Stimulated activated CD4-positive, alpha-beta T cell treated with anti-CD3 and anti-CD28 coated beads, Interleukin-15, amount 100 ng/mL, for 1 hour (primary cell): ENCODE results near the gene TLCD3A.
"Not testable (repeated sequence)": the region's sequence is repeated elsewhere in the genome, so short reads cannot be mapped to it uniquely, and the experiment has no call there.

ENCODE experiments used
- DNase-seq, 2 donors: peaks; one replicate each; pipeline ENCODE4 v3.0.0-alpha.2; 2020; ENCODE audit warnings: low read depth in 1 of 2, low spot score in 1 of 2

TLCD3A gene

DNA sequence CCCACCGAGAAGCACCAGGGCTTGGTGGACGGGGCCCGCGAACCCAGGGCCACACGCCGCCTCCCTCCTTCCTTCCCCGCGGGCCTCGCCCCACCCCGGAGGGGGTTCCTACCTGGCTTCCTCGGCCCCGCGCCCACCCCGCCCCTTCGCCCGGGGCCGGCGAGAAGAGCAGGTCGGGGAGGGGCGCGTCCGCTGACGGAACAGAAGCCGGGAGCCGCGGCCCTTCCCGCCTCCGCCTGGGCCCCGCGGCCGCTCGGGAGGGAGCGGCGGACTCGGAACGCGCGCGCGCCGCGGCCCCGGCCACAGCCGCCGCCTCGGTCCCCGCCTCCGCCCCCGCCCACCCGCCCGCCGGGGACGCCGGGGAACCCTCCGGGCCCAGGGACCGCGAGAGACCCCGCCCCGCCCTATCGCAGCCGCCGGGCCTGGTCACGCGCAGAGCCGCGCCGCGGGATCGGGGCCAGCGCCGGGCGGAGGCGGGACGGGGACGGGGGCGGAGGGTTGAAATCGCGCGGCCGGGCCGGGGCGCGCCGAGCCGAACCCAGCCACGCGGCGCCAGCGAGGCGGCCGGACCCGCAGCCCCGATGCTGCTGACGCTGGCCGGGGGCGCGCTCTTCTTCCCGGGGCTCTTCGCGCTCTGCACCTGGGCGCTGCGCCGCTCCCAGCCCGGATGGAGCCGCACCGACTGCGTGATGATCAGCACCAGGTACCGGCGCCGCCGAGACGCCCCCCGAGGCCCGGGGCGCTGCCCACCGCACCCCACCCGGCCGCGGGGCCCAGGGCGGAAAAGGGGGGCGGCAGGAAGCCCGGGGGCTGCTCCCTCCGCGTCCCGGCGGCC lies at the start of gene TLCD3A:
TSS of gene TLCD3A (plus strand) at position 530 of the 835 bp plus-strand sequence. CDS start at position 582, 52 bp downstream.
- peak in 1 of 2 donors; percentile 25 for DNase-seq

DNA sequence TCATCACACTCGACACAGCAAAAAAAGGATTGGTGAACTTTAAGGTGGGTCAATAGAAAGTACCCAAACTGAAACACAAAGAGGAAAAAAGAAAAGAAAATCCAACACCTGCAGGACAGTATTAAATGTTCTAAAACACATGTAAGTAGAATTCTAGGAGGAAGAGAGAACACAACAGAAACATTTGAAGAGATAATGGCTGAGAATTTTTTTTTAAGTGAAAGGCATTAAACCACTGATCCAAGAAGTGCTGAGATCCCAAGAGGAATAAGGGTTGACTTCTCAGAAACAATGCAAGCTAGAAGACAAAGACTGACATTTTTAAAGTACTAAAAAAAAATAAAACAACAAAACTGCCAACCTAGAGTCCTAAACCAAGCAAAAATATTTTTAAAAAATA lies 49.4 kb upstream of the TLCD3A start:
- no peak for DNase-seq

DNA sequence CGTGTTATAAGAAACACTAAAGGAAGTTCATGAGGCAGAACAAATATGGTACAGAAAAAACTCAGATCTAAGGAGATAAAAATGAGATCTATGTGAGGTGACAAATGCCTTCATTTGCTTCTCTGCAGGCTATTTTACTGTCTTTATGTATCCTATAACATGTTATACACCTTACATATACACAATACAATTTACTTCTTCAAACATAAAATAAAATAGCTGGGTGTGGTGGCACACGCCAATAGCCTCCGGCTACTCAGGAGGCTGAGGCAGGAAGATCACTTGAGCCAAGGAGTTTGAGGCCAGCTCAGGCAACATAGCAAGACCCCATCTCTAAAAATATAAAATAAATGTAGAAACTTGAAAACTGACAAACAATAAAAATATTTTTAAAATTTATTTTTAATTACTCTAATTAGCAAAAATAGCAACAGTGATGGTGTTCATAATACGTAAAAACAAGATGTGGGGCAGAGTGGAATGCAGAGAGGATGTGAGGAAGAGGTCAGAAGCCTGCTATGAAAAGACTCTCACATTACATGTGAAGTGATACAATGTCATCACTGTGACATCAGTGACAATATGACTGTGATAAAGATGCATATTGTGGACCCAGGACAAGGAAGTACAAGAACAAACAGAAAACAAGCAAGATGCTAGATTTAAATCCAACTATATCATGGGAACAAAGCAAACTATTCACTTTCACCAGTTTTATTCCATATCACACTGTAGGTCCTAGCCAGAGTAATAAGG lies 48.7 kb upstream of the TLCD3A start:
- no peak for DNase-seq

DNA sequence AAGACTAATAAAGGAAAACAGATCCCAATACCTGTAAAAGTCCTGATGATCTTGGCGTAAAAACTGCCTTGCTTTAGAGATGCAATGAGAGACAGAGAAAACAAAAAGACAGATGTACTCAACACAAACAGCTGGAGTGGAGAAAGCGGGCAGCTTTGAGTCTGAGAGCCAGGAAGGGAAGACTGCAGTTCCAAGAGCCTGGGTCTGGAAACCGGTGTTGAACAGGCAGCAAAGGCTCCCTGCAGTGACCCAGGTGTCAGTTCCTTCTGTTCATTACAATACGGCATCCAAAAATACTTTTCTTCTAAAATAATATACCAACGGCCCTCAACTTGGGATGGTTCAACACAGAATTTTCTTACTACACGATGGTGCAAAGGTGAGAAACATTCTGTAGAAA lies 47.4 kb upstream of the TLCD3A start:
- DNase-seq, result no peak

DNA sequence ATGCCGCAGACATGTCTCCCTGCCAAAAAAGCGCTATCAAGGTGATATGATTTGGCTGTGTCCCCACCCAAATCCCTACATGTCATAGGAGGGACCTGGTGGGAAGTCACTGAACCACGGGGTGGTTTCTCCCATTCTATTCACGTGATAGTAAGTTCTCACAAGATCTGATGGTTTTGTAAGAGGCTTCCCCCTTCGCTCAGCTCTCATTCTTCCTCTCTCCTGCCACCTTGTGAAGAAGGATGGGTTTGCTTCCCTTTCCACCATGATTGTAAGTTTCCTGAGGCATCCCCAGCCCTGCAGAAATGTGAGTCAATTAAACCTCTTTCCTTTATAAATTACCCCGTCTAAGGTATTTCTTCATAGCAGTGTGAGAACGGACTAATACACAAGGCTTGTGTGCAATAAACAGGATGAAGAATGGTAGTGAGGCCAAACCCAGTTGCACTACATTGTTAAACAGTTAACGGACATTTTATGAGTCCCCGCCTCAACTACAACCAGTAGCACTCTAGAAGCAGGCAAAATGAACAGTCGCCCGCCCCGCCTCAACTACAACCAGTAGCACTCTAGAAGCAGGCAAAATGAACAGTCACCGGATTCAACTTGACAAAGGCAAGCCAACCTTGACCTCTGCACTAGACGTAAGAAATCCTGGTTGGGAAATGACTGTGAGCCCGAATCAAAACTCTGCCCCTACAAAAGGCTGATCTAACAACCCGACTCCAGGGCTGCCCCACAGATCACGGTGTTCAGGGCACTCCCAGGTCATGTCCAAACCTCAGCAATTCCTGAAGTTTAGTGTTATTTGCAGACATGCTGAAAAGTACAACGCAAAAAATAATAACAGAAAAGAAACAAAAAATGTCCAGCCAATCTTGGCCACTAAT lies 44.1 kb upstream of the TLCD3A start:
- DNase-seq, result no peak

DNA sequence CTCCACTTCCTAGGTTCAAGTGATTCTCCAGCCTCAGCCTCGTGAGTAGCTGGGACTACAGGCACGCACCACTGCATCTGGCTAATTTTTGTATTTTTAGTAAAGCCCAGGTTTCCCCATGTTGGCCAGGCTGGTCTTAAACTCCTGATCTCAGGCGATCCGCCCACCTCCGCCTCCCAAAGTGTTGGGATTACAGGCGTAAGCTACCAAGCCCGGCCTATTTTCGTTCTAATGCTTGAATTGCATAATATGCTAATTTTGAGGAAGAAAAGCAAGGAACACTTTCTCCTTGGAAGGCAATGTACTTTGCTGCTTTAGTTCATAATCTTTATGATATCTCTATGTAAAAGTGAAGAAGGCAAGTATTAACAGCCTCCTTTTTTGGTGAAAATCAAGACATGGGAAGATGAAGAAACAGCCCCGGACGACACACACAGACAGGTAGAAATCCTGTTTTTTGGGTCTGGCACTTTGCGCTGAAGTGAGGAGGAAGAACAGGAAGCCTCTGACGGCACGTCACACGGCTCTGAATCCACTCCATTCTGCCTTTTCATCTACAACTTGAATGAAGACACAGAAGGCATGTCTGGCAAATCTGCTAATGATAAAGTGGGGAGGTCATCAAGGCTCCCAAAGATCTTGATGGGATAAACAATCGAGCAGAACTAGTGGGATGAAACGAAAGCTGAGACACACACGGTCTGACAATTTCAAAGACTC lies 42.7 kb upstream of the TLCD3A start:
- no peak for DNase-seq

DNA sequence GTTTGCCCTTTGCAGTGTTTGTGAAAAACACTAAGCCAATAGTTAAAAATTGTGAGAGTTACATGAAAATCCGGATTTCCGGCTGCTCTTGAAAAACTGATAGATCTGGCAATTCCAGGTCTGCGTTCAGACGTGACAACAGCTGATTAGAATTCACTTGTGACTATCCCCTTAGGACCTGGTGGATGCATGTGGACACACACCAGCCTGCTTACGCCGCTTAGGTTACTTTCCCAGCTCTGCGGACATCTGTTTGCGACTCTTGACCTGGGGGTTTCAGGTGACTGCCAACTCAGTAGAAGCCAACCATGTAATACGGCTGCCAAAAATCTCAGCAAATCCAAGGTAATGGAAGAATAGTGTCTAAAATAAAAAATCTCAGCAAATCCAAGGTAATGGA lies 42.0 kb upstream of the TLCD3A start:
- no peak for DNase-seq

DNA sequence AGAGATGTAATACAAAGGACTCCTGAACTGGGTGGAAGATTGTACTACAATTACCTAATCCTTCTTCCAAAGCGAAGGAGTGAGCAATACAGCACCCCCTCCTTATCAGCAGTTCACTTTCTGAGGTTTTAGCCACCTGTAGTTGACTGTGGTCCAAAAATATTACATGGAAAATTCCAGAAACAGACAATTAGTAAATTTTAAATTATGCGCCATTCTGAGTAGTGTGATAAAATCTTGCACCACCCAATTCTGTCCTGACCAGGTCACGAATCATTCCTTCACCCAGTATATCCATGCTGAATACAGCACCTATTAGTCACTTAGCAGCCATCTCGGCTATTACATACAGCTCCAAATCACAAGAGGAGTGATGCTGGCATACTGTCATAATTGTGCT lies 41.0 kb upstream of the TLCD3A start:
- DNase-seq, result no peak

DNA sequence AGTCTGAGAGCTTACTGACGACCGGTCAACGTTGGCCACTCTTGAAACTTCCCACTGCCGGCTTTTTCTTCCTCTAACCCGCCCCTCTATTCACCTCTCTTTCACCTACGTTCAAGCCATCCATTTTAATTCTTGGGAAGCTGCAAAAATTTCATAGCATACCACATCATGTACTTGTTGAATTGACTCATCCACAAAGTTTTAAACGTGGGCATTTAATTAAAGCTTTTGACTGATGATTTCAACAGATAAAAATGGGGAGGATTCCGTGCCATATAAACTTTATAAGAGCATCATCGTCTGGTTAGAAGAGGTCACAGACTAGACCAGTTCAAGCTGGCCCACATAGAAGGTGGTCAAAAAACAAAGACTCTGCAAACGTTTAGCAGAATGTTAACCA lies 40.3 kb upstream of the TLCD3A start:
- no peak for DNase-seq

DNA sequence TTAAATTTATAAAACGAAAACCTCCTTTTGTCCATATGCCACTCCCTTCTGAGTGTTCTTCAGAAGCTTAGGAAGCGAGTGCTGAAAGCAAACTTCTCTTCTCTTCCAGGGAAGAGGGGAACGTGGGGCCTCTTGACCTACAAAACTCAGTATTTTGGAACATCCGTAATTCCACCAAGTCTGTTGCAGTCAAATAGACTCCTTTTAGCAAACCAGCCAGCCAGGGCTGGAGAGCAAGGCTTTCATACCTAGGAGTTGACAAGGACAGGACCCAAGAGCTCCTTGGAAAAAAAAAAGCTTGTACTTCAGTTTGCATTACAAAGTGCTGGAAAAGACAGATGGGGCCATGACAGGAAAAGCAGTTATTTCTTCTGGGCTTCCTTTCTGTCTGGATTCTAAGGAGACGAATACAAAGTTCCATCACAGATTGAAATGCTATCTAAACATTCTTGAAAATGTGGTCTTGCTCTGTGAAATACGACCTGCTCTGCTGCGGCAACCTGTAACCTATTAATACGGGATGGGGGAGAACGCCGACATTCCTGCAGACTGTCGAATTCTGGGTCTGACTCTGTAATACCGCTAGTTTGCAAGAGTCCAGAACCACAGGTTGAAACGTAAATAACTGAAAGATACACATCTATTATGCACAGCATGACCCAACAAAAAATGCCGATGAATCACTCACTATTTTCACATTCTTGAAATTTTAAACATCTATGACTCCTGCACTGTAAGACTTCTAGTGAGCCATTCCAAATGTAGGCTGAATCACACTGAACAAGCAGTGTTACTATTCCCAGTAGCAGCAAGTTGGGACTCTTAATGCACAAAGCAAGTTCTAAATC lies 38.4 kb upstream of the TLCD3A start:
- no peak for DNase-seq

DNA sequence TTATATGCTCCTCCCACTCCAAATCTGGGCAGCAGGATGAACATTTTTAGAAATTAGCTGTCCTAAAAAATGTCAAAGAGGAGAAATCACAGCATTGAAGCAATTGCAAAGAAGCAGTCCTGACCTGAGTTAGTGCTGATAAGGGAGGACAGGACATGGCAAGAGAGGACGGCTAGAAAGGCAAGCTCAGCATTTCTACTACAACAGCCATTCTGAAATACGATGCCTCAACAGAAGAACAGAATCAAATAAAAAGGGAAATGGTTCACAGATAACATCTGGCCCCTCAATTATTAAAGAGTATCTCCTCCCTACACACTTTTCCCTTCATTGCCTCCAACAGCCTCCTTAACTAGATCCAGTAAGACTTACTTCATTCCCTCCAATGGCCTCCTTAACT lies 36.0 kb upstream of the TLCD3A start:
- DNase-seq, result no peak

DNA sequence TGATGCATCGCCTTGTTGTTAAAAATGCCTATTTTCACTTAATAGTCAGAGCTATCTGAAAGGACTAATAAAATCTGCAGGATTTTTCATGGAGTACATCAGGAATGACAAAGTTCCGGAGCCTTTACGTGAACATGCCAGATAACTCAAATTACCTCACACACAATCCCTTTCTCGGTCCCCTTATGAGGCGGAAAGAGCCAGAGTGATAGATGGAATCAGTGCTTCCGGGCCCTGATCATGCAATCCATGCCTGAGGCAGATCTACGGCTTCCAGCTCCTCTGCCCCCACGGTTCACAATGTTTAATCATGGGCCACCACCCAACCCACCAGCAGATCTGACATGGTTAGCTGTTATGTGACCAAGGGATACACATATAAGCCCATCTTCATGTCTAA lies 34.7 kb upstream of the TLCD3A start:
- DNase-seq, result no peak

DNA sequence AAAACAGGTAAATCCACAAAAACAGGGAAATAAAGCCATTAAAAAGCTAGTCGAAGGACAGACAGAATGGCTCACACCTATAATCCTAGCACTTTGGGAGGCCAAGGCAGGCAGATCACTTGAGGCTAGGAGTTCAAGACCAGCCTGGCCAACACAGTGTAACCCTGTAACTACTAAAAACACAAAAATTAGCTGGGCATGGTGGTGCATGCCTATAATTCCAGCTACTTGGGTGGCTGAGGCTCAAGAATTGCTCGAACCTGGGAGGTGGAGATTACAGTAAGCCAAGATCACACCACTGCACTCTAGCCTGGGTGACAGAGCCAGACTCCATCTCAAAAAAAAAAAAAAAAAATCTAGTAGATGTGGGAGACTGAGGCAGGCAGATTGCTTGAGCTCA lies 34.3 kb upstream of the TLCD3A start:
- not testable (repeated sequence) for DNase-seq

DNA sequence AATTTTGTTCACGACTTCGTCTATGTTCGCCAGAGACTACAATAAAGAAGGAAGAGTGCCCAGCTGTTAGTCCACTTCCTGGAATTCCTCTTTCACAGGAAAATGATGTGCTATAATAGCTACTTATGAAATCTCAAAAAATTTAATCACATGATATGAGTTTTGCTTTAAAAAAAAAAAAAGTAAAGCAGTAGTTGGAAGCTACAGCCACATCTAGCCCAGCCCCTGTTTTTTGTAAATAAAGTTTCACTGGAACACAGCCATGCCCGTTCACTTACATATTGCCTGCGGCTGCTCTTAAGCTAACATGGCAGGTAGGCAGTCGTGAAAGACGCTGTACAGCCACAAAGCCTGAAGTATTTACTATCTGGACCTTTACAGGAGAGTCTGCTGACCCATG lies 33.1 kb upstream of the TLCD3A start:
- no peak for DNase-seq

DNA sequence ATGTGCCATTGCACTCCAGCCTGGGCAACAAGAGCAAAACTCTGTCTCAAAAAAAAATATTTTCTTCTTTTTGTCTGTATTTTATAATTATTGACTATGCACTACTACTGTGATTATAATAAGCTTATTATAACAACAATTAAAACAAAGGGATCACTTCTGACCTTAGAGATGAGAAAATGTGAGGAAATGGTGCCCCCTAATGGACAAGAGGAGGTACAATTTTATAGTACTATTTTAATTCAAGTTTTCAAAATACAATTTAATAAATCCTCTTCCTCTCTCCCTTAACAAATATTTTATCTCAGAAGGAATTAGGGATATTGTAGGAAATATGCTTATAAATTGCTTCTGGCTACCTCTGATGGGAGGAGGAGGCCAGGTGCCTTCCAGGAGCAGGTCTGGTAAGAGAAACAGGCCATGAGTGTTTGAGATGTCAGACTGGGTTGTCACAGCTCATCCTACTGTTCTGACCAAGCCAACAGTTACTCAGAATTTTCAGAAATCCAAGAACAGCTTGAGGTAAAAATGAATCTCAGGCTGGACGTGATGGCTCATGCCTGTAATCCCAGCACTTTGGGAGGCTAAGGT lies 31.8 kb upstream of the TLCD3A start:
- no peak for DNase-seq

DNA sequence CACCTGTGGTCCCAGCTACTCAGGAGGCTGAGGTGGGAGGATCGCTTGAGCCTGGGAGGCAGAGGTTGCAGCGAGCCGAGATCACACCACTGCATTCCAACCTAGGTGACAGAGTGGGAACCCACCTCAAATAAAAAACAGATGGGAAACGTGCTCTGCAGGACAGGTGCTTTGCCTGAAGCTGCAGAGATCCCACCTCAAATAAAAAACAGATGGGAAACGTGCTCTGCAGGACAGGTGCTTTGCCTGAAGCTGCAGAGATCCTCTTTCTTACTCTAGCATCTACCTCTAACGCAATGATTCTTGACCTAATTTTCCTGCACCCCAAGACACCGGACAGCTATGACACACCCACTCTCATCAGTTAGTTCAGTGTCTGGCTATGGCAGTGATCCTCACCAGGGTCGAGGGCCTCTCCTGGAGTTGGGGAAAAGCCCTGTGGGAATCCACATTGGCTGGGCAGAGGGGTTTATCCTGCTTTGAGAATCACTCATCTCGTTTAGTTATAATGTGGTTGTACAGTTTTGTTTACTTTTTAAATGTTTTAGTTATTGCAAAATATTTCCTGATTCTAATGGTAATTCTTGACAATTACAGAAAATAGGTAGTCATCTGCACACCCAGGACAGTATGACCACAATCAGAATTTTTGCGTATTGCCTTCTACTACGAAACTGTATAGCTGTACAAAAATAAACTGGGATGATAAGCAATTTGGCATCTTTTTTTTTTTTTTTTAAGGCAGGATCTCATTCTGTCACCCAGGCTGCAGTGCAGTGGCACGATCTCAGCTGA lies 29.1 kb upstream of the TLCD3A start:
- DNase-seq, result no peak

DNA sequence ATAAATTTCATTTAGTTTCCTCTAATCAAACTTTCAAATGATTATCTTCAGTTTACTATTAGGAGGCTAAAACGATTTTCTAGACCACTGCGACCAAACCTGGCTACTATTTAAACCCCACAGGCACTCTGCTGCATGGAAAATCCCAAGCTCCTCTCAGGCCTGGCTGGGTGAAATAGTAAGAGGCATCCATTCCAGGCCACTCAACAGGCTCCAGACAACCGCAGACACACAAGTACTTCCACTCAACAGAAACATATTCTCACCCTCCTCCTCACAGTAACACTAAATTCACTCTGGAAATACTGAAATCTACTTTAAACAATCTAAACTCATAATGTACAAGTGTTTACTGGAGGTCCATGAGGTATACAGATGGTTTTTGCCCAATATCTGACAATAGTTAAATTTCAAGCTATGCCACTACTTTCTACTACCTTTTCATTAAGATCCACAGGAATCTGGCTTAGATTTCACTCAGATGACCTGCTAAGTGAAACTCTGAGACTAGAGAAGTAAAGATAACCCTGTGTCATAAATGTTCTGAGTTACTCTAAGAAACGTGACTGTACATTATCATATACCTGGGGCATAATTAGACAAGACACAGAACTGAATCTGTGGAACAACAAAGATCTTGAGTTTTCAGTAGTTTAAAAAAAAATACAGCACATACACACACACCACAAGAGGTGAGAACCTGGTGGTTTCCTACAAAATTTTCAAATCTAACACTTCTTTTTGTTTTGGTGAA lies 28.1 kb upstream of the TLCD3A start:
- DNase-seq, result no peak

DNA sequence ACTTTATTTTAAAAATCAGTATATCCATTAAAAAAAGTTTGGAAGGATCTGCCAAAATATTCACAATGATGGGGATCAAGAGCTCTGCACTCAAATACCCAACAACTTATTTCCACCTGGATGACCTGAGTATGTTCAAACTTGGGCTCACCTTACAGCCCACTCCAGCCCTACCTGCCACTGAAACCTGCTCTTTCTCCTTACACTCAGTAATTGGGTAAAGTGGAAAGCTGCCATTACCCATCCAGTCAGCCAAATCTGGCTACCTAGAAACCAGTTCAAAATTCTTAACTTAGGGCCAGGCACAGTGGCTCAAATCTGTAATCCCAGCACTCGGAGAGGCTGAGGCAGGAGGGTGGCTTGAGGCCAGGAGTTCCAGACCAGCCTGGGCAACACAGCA lies 27.4 kb upstream of the TLCD3A start:
- no peak for DNase-seq
